GM18861 (cell line): ENCODE data around the gene USHBP1.
A peak's percentile ranks its signal among the peaks of the same experiment; 100 is the strongest.

Experiments used
- ATAC-seq: cut with Tn5 transposase; IDR thresholded peaks from one replicate; pipeline ENCODE4 v1.9.1; 2021; ENCODE audit not compliant: unreplicated experiment

USHBP1 gene, protein sequence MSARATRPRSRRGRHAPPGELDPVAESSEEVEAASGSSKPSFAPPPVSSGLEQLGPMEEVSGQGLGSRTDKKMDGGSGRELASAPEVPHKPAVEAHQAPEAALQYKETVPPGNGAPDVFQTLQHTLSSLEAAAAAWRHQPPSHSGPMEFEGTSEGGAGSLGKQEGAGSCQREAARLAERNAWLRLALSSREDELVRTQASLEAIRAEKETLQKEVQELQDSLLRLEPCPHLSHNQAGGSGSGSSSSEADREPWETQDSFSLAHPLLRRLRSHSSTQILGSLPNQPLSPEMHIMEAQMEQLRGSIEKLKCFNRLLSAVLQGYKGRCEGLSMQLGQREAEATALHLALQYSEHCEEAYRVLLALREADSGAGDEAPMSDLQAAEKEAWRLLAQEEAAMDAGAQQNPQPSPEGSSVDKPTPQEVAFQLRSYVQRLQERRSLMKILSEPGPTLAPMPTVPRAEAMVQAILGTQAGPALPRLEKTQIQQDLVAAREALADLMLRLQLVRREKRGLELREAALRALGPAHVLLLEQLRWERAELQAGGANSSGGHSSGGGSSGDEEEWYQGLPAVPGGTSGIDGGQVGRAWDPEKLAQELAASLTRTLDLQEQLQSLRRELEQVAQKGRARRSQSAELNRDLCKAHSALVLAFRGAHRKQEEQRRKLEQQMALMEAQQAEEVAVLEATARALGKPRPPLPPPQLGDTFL

DNA sequence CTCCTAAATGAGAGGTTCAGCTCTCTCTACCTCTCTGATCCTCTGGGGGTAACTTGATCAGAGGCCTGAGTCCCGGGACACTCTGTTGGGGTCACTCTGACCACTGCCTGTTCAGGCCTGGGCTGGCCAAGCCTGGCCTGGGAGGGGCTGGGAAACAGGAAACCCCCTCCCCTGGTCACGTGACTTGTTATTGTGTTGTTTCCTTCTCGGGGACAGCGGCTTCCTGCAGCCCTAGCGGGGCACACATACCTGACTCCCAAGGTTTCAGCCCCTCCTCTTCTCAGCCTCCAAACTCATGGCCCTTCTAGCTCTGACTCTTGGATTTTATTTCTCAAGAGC, at the start of gene USHBP1:
Gene USHBP1, minus strand, starts transcription at position 105 of the 339 bp plus-strand sequence. CDS start 446 bp downstream, outside the sequence.
- no peak for ATAC-seq

DNA sequence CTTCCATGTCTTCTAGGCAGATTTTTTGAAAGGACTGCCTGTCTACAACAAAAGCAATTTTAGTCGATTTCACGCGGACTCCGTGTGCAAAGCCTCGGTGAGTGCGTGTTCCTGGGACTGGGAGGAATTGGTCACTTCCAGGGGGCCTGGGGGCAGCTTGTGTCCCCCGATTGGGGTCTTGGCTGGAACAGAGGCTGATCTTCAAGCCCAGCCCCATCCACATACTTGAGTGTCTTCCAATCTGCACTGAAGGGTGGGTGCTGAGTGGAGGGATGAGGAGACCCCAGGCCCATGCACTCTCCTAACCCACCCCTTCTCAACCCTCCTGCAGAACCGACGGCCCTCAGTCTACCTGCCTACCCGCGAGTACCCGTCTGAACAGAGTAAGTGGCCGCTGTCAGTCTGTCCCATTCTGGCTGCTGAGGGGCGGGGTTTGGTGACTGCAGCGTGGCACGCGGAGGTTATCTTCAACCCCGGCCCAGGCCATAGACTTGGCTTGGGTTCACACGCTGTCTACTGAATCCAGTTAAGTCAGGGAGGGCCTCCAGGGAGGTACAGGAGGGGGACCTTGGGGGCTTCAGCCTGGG, 49.6 kb upstream of the USHBP1 start:
- ATAC-seq, result no peak

DNA sequence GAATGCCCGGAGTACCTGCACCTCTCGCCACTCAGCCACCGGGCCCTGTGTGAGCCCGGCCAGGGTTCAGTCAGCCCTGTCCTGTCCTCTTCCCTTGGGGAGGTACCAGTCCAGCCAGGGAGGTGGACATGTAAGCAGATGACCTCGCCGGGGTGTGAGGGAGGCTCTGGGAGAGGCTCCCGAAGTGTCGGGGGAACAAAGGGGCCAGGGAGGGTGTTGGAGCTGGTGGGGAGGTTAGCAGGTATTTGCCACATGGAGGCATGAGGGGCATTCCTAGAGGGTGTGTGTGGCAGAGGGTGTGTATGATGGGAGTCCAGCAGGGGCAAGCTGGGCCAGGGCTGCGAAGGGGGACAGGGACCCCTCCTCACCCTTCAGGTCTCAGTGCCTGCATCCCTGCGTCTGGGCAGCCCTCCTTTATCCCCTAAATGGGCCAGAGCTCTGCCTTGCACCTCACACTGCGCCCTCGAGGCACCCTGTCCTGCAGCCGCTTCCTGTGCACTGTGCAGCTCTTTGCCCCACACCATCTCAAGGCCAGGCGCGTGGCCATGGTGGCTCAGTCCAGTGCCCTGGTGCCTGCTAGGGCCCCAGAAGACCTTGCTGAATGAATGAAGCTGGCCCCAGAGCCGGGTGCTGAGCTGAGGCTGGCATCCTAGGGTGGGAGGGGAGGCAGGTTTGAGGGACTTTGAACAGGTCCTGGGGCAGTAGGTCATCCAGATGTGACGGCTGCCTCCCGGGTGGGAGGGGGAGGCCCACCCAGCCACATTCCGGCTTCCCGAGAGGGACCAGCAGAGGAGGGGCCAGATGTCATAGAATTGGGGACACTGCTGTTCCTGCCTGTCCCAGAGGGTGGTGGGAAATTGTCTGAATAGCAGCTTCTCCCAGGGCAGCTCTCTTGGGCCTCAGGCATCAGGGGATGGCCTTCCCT, 47.9 kb upstream of the USHBP1 start:
- no peak for ATAC-seq

DNA sequence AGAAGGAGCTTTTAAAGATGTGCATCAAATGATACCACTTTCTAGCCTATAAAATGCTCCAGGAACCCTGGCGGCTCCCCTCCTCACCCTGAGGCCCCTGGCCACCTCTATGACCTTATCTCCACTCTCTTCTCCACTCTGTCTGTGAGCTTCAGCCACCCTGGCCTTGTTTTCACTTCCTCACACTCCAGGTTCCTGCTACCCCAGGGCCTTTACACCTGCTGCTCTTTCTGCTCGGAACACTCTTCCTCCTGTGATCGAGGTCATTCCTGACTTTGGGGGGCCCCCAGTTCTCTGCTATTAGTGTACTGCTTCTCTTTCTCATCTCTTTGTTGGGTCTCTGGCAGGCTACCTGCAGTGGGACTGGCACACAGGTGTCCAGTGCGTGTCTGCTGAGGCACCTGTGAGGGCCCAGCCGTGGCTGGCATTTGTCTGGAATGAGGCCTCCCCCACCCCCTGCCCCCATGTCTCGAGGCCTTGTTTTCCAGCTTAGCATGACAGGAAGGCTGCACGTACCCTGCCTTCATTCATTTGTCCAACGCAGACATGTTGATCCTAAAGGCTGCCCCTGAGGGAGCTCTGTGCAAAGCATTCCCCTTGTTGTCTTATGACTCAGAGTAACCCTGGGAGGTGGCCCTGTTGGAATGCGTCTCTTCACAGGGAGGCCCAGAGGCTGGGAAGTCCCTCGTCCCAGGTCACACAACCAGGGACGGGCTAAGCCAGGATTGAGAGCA, 47.1 kb upstream of the USHBP1 start:
- ATAC-seq, result no peak

DNA sequence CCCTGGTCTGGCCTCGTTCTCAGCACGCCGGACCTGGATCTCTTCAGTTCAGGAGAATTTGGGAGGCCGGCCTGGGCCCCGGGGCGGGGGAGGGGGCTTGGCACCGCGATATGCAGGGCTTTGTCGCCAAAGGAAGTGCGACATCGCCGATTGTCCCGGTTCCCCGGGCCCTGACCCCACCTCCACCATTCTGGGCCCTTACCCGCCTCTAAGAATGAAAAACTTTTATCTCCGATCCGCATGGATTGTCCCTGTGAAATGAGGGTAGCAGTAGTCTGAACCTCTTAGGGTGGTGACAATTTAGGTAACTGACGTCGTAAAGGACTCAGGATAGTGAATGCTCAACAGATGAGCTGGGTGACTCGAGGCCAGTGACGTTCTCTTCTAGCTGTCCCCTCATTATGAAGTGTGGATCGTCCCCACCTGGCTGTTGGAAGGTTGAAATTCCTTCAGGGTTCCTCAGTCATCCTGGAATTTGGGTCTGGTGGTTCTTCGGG, 45.5 kb upstream of the USHBP1 start:
- no peak for ATAC-seq

DNA sequence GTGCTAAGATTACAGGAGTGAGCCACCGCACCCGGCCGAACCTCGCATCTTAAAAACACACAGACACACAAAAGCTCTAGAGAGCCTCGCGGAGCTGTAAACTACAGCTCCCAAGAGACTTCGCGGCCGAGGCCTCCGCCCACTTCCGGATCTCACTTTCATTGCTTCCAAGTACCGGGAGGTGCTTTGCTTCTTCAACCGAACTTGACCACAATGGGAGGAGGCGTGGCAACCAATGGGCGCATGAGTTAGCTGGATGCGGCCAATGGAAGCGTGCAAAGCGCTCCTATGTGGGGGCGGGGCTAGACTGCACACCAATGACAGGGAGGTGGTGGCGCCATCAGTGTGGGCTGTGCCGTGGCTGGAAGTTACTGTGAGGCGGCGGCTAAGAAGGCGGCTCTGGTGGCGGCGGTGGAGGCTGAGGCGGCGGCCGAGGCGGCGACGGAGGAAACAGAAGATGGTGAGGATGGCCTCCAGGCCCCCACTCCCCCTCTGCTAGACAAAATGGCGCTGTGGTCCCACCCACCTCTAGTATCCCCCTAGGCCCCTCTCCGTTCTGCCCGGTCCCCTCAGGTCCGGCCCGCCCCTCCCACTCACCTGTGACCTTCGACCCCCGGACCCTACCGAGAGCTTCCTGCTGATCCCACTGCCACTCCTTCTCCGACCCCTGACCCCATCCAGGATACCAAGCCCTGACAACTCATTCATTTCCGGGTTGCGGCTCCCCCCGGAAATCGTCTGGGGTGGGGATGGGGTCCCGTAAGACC, 44.8 kb upstream of the USHBP1 start, which contains the start of gene DDA1:
Gene DDA1, plus strand, starts transcription at position 366 of the 767 bp plus-strand sequence. Its CDS starts 92 bp downstream, at position 458.
- ATAC-seq, result peak; percentile 40

DNA sequence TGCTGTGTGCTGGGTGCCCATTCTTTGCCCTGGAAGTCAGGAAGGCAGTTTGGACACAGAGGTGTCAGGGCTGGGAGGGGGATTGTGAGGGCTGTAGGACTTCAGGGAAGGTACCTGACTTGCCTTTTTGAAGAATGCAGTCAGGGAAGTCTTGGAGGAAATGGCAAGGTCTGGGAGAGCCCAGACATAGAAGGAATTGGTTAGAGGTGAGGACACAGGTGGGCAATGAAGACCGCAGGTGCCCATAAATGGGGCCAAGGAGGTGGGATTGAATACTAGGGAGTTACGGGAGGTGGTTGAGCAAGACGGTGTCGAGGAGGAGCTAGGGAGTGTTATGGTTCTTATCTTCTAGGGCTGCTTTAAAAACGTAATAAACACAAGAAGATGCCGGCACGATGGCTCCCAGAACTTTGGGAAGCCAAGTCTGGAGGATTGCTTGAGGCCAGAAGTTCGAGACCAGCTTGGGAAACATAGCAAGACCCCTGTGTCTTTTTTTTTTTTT, 43.4 kb upstream of the USHBP1 start:
- ATAC-seq, result no peak

DNA sequence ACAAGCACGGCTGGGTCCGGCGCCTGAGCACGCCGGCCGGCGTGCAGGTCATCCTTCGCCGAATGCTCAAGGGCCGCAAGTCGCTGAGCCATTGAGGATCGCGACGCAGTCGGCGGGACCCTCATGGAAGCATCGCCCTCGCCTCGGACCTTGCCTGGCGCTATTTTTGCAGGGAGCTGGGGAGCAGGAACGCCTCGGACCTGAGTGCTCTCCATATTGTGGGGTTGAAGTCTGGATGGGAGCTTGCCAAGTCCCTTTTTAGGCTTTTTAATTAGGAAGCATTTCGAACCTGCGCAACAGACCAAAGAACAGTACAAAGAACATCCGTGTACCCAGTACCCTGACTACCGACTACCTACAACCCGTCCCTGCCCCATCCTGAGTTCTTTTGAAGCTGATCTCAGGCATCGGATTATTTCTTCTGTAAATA, 41.8 kb upstream of the USHBP1 start:
- ATAC-seq, result no peak

DNA sequence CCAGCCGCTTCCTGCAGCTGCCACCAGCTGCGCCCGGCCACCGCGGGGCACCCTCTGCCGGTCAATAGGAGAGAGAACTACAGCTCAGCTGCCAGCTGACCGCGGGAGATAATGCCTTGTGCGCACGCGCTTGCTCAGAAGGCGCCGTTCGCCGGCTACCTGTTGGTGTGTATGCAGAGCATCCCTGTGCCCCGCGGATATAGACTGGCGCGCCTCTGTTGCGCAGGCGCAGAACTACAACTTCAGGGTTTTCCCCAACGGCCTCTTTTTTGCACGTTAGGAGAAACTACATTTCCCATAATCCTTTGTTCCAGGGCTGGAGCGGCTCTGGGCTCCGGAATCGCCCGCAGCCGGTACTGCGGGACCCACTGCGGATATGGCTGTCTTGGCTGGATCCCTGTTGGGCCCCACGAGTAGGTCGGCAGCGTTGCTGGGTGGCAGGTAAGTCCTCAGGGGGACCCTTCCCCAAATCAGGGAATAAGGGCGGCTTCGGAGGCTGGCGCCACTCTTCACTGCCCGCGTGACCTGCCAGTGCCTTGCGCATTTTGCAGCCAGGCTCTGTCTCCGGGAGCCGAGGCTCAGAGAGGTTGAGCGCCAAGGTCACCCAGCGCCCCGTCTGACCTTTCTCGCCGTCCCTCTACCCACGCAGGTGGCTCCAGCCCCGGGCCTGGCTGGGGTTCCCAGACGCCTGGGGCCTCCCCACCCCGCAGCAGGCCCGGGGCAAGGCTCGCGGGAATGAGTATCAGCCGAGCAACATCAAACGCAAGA, 41.2 kb upstream of the USHBP1 start, which contains the start of gene MRPL34:
Gene MRPL34, plus strand, starts transcription at position 356 of the 768 bp plus-strand sequence. Its CDS starts 21 bp downstream, at position 377.
- peak; percentile 79 for ATAC-seq

DNA sequence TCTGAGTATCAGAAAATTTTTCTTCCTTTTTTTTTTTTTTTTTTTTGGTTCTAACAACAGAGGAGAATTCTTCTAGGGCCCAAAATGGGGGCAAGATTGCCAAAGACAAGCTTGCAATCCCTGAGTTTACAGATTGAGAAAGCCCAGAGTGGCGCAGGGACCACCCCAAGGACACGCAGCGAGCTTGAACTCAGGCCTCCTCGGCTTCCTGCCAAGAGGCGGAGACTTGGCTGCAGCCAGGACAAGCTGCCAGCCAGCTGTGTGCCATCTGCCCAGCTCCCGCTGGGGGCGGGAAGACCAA, 40.6 kb upstream of the USHBP1 start:
- ATAC-seq, result no peak

DNA sequence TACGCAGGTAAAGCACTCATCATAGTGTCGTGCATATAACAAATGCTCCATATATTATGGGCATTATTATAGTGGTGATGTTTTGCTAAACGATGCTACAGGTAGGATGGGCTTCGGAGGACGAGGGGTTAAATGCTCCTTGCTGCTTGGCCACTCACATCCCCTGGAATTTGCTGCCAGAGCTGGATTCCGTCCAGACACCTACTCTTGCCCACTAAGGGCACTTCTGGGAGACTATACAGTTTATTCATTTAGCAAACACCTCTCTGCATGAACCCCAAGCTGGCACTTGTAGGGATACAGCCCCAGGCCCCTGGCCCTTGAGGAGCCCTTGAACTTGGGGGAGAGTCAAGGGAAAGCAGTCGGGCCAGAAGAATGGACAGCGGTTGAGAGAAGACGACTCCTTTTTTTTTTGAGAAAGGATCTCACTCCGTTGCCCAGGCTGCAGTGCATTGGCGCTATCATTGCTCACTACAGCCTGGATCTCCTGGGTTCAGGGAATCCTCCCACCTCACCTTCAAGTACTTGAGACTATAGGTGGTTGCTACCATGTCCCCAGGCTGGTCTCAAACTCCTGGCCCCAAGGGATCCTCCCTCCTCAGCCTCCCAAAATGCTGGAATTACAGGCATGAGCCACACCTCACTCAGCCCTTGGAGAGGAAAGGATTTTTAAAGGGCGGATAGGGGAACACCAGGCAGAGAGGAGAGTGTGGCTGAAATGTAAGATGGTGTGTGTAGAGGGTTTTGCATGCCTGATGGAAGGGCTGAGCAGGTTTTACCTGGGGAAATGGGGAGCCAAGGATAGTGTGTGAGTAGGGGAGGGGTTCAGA, 40.1 kb upstream of the USHBP1 start:
- ATAC-seq, result no peak

DNA sequence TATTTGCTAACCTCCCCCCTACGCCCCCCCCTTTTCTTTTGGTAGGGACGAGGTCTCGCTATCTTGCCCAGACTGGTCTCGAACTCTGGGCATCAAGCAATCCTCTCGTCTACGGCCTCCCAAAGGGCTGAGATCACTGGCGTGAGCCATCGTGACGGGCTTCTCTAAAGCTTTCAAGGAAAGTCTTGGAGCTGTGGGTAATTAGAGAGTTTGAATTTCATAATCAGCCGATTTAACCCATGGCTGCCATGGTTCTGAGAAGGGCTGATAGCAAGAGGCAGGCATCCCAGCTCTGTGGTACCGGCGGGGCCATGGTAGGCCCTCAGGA, 39.4 kb upstream of the USHBP1 start:
- ATAC-seq, result no peak

DNA sequence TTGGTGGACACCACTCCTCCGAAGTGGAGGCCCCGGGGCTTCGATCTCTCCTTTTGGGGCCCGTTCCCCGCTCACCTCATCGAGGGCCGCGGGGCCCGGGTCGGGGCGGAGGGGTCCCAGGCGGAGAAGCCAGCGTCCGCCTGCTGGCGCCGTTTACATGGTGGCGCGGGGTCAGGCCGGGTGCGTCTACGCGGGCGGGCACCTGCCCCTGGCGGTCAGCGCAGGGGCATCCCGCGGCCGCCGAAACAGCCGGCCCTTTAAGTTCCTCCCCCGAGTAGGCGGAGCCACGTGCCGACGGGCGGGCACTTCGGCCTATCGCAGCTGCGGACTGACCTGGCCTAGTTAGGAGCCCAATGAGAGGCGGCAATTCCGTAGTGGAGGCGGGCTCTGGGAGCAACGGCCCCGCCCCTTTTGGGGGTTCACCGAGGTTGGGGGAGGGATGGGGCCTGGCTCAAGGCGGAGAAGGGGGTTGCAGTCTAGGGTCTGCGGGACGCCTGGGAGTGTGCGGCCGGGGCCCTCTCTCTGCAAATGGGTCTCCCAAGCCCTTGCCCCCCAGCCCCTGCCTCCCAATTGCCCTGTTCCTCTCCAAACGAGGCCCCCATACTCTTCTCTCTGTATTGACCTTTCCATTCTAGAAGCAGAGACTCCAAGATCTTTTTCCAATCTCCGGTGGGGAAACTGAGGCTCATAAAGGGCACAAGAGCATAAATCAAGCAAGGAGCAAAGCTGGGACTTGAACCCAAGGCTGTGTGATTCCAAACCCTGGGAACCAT, 38.8 kb upstream of the USHBP1 start, which contains the start of gene ABHD8:
Gene ABHD8, minus strand, starts transcription at position 259 of the 773 bp plus-strand sequence. CDS start 1,809 bp downstream, outside the sequence.
- ATAC-seq, result peak; percentile 38

DNA sequence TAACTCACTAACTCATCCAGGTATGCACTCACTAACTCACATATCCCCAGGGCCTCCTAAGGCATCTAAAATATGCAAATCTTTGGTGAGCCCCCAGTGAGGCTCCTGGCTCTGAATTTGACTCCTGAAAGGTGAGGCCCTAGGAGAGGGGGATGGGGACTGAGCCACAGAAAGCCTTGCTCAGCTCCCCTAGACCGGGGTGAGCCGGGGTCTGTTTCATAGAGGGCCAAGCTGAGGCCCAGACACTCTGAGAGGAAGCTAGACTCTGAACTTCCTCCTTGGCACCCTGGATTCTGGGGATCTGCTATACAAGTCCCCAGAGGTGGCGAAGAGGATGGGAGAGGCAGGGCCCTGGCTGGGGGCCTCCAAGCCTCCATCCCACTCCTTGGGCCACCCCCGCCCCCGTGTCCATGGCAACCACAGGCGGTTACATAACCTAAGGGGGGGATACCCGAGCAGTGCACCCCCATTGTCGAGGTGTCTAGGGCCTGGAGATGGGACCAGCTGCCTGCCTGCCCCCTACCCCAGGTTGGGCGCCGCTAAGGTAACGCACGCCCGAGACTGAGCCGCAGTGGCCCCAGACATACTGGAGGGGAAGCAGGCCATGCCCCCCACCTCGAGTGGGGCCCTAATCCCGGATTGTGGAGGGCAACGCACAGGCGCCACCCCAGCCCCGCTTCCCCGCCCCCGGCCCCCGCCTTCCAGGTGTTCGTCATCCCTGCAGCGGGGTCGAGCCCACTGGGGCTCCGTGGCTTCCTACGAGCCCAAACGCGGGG, 38.0 kb upstream of the USHBP1 start:
- no peak for ATAC-seq

DNA sequence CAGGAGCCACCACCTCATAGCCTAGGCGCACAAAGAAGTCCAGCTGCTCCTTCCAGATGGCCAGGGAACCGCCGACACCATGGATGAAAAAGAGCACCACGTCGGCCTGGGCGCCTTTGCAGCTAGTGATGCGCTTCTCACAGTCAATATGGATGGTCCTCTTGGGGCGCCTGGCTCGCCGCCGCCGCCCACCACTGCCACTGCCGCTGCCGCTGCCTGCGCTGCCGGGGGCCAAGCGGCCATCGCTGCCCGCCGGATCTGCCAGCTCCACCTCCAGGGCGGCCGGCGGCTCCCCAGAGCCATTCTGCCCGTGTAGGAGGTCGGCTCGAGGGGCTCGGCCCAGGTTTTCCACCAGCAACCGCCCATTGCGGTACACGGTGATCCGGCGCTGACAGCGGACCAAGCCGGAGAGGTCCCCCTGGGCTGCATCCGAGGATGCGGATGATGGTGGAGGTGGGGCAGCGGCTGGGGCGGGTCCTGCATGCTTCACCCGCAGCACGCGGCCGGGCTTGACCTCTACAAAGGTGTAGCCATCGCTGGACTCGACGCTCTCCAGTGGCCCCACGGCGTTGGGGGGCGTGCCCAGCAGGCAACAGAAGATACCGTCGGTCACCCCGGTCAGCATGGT, 36.6 kb upstream of the USHBP1 start:
- no peak for ATAC-seq
